OCI-LY3 (cell line): ENCODE measurements around the gene POLR1C.

Experiments
- H2AFZ ChIP-seq: fragments of 200-600, 300-600 bp; shearing (Covaris generic); 2 replicates; pipeline ENCODE4 v1.6.0; 2014; ENCODE audit warnings: antibody characterized with exemption, low read depth, low read length
- H3K27ac ChIP-seq: fragments of 200-600, 300-600 bp; sonication (generic); 2 replicates; pipeline ENCODE4 v1.5.1; 2014; ENCODE audit warnings: mild to moderate bottlenecking, low read length, moderate library complexity, mixed read lengths
- H3K27me3 ChIP-seq: fragments of 200-600, 300-600 bp; sonication (generic); 2 replicates; pipeline ENCODE4 v1.6.1; 2014; ENCODE audit warnings: low read depth, low read length, mixed read lengths
- H3K36me3 ChIP-seq: fragments of 200-600, 300-600 bp; sonication (generic); replicated peaks from 2 replicates; pipeline ENCODE3; 2014; ENCODE audit warnings: low read depth, low read length, mixed read lengths
- H3K4me1 ChIP-seq: fragments of 300-600, 200-600 bp; sonication (generic); 2 replicates; pipeline ENCODE4 v1.6.1; 2014; ENCODE audit warnings: low read length, mixed read lengths
- H3K4me2 ChIP-seq: fragments of 200-600, 300-600 bp; sonication (generic); 2 replicates; pipeline ENCODE4 v1.6.1; 2014; ENCODE audit warnings: low read length, mixed read lengths
- H3K4me3 ChIP-seq: fragments of 300-600, 200-600 bp; sonication (generic); 2 replicates; pipeline ENCODE4 v1.5.1; 2014; ENCODE audit warnings: antibody characterized with exemption, mild to moderate bottlenecking, low read length, moderate library complexity
- H3K79me2 ChIP-seq: fragments of 300-600, 200-600 bp; shearing (Covaris generic); 2 replicates; pipeline ENCODE4 v1.6.1; 2014; ENCODE audit warnings: mild to moderate bottlenecking, low read length, mixed read lengths
- H3K9ac ChIP-seq: fragments of 300-600, 200-600 bp; shearing (Covaris generic); 2 replicates; pipeline ENCODE4 v1.6.0; 2014; ENCODE audit warnings: mild to moderate bottlenecking, low read length, moderate library complexity
- H3K9me3 ChIP-seq: fragments of 200-600, 300-600 bp; shearing (Covaris generic); 2 replicates; pipeline ENCODE4 v1.6.1; 2014; ENCODE audit warnings: low read length, mixed read lengths; ENCODE audit not compliant: insufficient read depth
- H4K20me1 ChIP-seq: fragments of 200-600, 300-600 bp; sonication (generic); 2 replicates; pipeline ENCODE4 v1.6.1; 2016; ENCODE audit warnings: low read length, mixed read lengths; ENCODE audit not compliant: insufficient read depth
- CTCF ChIP-seq: fragments of 200-600, 300-600 bp; sonication (generic); IDR thresholded peaks from 2 replicates; pipeline ENCODE4 v1.5.1; 2014; ENCODE audit warnings: antibody characterized with exemption, low read length, low read depth
- EZH2phosphoT487 ChIP-seq: fragments of 200-600 bp; shearing (Covaris generic); IDR thresholded peaks from 2 replicates; pipeline ENCODE4 v1.6.1; 2018; ENCODE audit warnings: antibody characterized with exemption, mixed run types, low read depth

POLR1C gene

DNA sequence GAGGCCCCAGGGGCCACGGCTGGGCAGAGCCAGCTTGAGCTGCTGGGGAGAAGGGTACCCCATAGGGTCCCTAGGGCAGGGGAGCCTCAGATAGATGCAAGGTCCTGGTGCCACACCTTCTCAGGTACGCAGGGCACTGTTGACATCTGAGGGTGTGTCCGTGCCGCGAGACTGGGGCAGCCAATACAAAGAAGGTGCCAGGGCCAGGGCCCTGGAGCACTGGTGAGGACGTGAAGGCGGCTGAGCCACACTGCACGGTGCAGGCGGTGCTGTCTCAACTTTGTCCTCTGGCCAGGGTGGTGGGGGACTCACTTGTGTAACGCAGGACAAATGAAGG is 6.1 kb upstream of the POLR1C start:
- no peak overlapping the region for H3K27ac ChIP-seq
- H3K9ac ChIP-seq: no peak overlapping the region
- H4K20me1 ChIP-seq: no peaks in the 10 kb centered on the region
- peaks cover 30% of the 10 kb centered on the region for H3K36me3 ChIP-seq
- H3K4me2 ChIP-seq: peak overlapping the region; percentile 95
- H3K4me3 ChIP-seq: peak overlapping the region; percentile 79
- H3K27me3 ChIP-seq: peaks cover 7% of the 10 kb centered on the region
- H3K79me2 ChIP-seq: peaks cover 13% of the 10 kb centered on the region
- H3K4me1 ChIP-seq: peaks cover 20% of the 10 kb centered on the region
- TF ChIP-seq EZH2phosphoT487 (no peak), CTCF (no peak)
- no peaks in the 10 kb centered on the region for H3K9me3 ChIP-seq
- no peak overlapping the region for H2AFZ ChIP-seq

GRCh38 chr6:43511824-43512415 is 5.0 kb upstream of the POLR1C start:
- no peak overlapping the region for H3K9ac ChIP-seq

DNA sequence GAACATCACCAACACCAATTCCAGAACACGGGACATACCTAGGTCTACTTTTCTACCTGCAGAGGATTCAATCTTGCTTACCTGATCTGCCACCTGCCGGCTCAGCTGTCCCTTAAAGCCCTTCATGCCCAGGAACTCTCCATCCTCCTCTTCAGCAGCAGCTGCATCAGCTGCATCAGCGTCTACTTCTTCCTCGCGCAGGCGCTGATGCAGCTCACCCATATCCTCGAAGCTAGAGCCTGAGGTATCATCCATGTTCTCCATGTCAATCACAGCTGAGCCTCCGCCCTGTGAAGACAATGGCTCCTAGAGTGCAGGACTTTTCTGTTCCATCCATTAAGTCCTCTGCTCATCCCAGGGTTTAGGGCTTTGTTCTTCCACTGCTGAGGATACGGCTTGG is 1.1 kb upstream of the POLR1C start:
- H3K27me3 ChIP-seq: no peaks in the 10 kb centered on the region
- peak overlapping the region; percentile 56; the same call in 1 of the 2 replicates for H3K27ac ChIP-seq
- TF ChIP-seq CTCF (no peak), EZH2phosphoT487 (no peak)
- peak overlapping the region; percentile 94 for H3K9ac ChIP-seq
- H4K20me1 ChIP-seq: peaks cover 6% of the 10 kb centered on the region; the same call in 1 of the 2 replicates
- peaks cover 19% of the 10 kb centered on the region for H3K4me1 ChIP-seq
- H3K9me3 ChIP-seq: no peaks in the 10 kb centered on the region
- peak overlapping the region; percentile 71 for H3K4me2 ChIP-seq
- H3K36me3 ChIP-seq: peaks cover 50% of the 10 kb centered on the region
- H3K4me3 ChIP-seq: peak overlapping the region; percentile 84
- H2AFZ ChIP-seq: no peak overlapping the region
- H3K79me2 ChIP-seq: peaks cover 54% of the 10 kb centered on the region

More at GRCh38 chr6:43511824-43512415, 5.0 kb upstream of the POLR1C start:
- peaks cover 23% of the 10 kb centered on the region for H3K79me2 ChIP-seq
- no peaks in the 10 kb centered on the region for H4K20me1 ChIP-seq
- H3K4me3 ChIP-seq: no peak overlapping the region
- H2AFZ ChIP-seq: no peak overlapping the region
- H3K9me3 ChIP-seq: no peaks in the 10 kb centered on the region
- no peak overlapping the region for H3K27ac ChIP-seq
- no peak overlapping the region for H3K4me2 ChIP-seq
- H3K27me3 ChIP-seq: peaks cover 7% of the 10 kb centered on the region
- H3K36me3 ChIP-seq: peaks cover 30% of the 10 kb centered on the region
- TF ChIP-seq EZH2phosphoT487 (no peak), CTCF (no peak)
- H3K4me1 ChIP-seq: peaks cover 22% of the 10 kb centered on the region

DNA sequence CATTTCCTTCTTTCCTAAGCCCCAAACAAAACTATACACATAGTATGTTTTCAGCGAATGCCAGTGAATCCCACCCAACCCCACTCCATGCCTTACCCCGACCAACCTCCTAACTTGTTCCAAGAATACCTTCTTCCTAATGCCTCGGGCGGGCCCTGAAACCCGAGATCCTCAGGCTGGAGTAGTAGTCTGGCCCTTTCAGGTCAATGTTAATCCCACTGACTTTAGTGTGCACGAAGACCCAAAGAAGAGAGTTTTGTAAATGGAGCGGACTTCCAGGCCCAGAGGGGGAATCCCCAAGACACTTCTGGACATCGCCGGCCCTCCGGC is 557 bp upstream of the POLR1C start:
- Histone ChIP-seq H3K9ac (peak overlapping the region; percentile 94), H3K4me1 (peaks cover 19% of the 10 kb centered on the region), H3K79me2 (peaks cover 54% of the 10 kb centered on the region), H3K4me2 (peak overlapping the region; percentile 71), H2AFZ (peak overlapping the region; percentile 70), H3K27me3 (no peaks in the 10 kb centered on the region), H4K20me1 (peaks cover 6% of the 10 kb centered on the region; the same call in 1 of the 2 replicates), H3K9me3 (no peaks in the 10 kb centered on the region), H3K27ac (peak overlapping the region; percentile 56), H3K36me3 (peaks cover 54% of the 10 kb centered on the region), H3K4me3 (peak overlapping the region; percentile 84)
- TF ChIP-seq CTCF (no peak), EZH2phosphoT487 (no peak)
